LNCaP clone FGC (cell line): ENCODE measurements around the gene DENND4A.
"Not testable (repeated sequence)": the region's sequence is repeated elsewhere in the genome, so short reads cannot be mapped to it uniquely, and the experiment has no call there.

Experiments
- DNase-seq: peaks from one replicate; pipeline ENCODE4 v3.0.0-alpha.2; 2011; ENCODE audit warnings: low read depth
- H3K4me3 ChIP-seq: 2 replicates; pipeline ENCODE4 v1.5.1; 2011; ENCODE audit warnings: mild to moderate bottlenecking, low read depth, low read length, control low read depth
- TF ChIP-seq, protein P1 (sequence below): IDR thresholded peaks from 2 replicates; pipeline ENCODE4 v1.5.1; 2012; ENCODE audit warnings: mild to moderate bottlenecking; ENCODE audit not compliant: control insufficient read depth, insufficient read depth; ENCODE audit errors: extremely low read depth

Gene DENND4A

DNA sequence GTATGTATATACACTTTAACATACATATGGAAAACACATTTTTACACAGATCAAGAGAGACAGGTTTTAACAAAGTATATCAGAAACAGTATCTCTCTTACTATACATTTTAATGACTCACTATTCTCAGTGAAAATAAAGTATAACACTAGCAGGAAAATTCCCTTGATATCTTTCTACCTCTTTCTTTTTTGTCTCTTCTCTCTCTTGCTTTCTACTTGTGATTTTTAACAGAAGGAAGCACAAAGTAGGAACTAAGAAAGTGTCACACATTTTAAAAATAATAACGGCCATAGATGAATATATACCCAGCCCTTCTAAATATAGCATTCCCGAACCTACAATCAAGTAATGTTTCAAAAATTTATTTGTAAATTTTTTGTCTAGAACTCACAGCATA, 4.8 kb downstream of the DENND4A start:
- no peak for DNase-seq
- TF ChIP-seq, protein P1, sequence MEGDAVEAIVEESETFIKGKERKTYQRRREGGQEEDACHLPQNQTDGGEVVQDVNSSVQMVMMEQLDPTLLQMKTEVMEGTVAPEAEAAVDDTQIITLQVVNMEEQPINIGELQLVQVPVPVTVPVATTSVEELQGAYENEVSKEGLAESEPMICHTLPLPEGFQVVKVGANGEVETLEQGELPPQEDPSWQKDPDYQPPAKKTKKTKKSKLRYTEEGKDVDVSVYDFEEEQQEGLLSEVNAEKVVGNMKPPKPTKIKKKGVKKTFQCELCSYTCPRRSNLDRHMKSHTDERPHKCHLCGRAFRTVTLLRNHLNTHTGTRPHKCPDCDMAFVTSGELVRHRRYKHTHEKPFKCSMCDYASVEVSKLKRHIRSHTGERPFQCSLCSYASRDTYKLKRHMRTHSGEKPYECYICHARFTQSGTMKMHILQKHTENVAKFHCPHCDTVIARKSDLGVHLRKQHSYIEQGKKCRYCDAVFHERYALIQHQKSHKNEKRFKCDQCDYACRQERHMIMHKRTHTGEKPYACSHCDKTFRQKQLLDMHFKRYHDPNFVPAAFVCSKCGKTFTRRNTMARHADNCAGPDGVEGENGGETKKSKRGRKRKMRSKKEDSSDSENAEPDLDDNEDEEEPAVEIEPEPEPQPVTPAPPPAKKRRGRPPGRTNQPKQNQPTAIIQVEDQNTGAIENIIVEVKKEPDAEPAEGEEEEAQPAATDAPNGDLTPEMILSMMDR, result no peak
- H3K4me3 ChIP-seq, result no peak overlapping the region

DNA sequence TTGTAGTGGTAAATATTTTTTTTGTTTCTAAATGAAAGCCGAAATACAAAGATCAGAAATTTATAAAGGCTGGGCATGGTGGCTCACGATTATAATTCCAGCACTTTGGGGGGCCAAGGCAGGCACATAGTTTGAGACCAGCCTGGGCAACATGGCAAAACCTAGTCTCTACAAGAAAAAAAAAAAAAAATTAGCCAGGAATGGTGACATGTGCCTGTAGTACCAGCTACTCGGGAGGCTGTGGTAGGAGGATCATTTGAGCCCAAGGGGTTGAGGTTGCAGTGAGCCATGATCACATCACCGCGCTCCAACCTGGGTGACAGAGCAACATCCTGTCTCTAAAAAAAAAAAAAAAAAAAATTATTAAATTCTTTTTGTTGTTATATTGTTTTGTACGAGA, 6.9 kb downstream of the DENND4A start:
- DNase-seq, result no peak
- TF ChIP-seq, protein P1, result no peak
- H3K4me3 ChIP-seq, result no peak overlapping the region

DNA sequence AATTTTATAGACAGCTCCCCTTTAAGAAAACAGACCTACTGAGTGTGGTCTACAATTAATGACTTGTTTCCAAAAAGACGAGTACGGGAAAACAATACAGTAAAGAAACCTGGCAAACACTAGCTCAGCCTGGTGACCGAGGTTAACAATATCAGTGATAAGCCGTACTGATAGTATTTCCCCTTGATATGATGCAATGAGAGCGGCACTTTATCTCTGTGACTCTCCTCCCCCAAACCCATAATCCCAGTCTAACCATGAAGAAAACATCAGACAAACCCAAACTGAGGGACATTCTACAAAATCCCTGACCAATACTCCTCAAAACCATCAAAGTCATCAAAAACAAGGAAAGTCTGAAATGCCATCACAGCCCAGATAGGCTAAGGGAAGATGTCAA, 8.2 kb downstream of the DENND4A start:
- TF ChIP-seq, protein P1, result no peak
- DNase-seq, result no peak
- no peak overlapping the region for H3K4me3 ChIP-seq

DNA sequence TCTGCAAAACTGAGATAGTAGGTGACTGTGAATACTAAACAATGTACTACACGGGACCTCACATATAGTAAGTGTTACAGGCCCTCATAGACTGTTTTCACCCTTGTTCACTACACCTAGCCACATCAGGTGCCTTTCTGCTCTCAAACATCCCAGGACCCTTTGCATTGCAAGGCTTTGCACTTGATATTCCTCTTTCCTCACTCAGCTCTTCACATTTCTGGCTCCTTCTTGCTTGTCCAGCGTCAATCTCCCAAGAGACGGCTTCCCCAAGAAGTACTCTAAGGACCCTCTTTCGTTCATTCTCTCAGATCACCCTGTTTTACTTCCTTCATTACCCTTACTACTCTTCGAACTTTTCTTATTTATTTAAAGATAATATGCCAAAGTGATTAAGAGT, 10.0 kb downstream of the DENND4A start:
- no peak overlapping the region for H3K4me3 ChIP-seq
- TF ChIP-seq, protein P1, result no peak
- DNase-seq, result no peak

DNA sequence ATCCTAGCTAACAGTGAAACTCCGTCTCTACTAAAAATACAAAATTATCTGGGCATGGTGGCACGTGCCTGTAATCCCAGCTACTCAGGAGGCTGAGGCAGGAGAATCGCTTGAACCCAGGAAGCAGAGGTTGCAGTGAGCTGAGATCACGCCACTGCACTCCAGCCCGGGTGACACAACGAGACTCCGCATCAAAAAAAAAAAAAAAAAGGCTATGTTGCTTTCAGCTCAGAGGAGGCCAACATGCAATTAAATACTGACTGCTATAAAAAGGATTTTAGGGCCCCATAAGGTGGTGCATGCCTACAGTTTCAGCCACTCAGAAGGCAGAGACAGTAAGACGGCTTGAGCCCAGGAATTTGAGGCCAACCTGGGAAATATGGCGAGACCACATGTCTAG, 13.4 kb downstream of the DENND4A start:
- DNase-seq, result not testable (repeated sequence)

DNA sequence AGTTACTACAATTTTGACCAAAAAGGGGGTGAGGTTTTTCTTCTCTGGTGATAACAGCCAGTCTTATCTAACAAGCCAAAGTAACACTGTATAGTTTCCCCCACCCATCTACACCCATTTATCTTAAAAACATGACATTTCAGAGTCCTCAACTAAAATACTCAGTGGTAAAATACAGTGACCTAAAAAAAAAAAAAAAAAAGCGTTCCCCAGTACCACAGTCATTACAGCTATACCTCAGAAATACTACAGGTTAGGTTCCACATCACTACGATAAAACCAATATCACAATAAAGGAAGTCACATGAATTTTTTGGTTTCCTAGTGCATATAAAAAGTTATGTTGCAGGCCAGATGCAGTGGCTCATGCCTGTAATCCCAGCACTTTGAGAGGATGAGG, 13.8 kb downstream of the DENND4A start:
- no peak overlapping the region for H3K4me3 ChIP-seq
- TF ChIP-seq, protein P1, result no peak
- DNase-seq, result no peak

More for the DNA sequence above, 13.4 kb downstream of the DENND4A start:
- H3K4me3 ChIP-seq, result not testable (repeated sequence)

DNA sequence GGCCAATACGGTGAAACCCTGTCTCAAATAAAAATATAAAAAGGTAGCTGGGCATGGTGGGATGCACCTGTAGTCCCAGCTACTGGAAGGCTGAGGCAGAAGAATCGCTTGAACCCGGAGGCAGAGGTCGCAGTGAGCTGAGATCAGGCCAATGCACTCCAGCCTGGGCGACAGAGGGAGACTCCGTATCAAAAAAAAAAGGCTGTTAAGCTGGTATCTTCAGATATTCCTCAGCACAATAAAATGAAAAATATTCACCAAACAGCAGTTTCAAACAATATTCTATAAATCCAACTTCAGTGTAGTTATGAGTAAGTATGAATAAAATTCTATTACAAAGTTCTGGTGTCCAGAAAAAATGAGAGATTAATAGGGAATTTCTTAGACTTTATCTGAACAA, 14.2 kb downstream of the DENND4A start:
- TF ChIP-seq, protein P1, result no peak
- no peak overlapping the region for H3K4me3 ChIP-seq
- DNase-seq, result no peak
